Peyer's patch (tissue), 4 donors: ENCODE results near the gene TCF7. TPM values are rescaled to one million over a fixed set of nuclear protein-coding genes. Genes with fewer than 3 reads are reported as not detected.

Experiments
- DNase-seq, 3 donors: peaks; one replicate each; pipeline ENCODE4 v3.0.0-alpha.2; 2017 to 2019
- H3K27ac ChIP-seq, 4 donors: fragments of 200-600 bp; sonication (generic); one replicate each; pipeline ENCODE4 v1.5.1; 2016 to 2019
- H3K27me3 ChIP-seq, 2 donors: fragments of 200-600 bp; sonication (generic); one replicate each; pipeline ENCODE4 v1.5.1; 2019
- H3K36me3 ChIP-seq, 3 donors: fragments of 200-600 bp; sonication (generic); one replicate each; pipeline ENCODE4 v1.5.1; 2016 to 2019
- H3K4me1 ChIP-seq, 4 donors: fragments of 200-600 bp; sonication (generic); one replicate each; pipeline ENCODE4 v1.5.1; 2016 to 2019
- H3K4me3 ChIP-seq, 4 donors: fragments of 200-600 bp; sonication (generic); 1 replicate in 3 of 4; 2 replicates in 1 of 4; pipeline ENCODE4 v1.5.1; 2016 to 2019; ENCODE audit warnings: mild to moderate bottlenecking in 1 of 4
- H3K9me3 ChIP-seq, 4 donors: fragments of 200-600 bp; sonication (generic); one replicate each; pipeline ENCODE4 v1.5.1; 2016 to 2019; ENCODE audit warnings: mild to moderate bottlenecking in 1 of 4
- CTCF ChIP-seq, 6 experiments: fragments of 450-650 bp in 4 of 6; fragments of 200-600 bp in 2 of 6; sonication (generic) in 1 of 6; IDR thresholded peaks; one replicate each; pipeline ENCODE4 v1.5.1; 2017 to 2019; ENCODE audit warnings: antibody characterized with exemption in 6 of 6, mild to moderate bottlenecking in 3 of 6, moderate library complexity in 1 of 6
- POLR2A ChIP-seq, 2 donors: fragments of 450-650 bp; IDR thresholded peaks; one replicate each; pipeline ENCODE4 v1.5.1; 2017; ENCODE audit warnings: antibody characterized with exemption in 2 of 2, mild to moderate bottlenecking in 2 of 2, moderate library complexity in 2 of 2
- total RNA-seq, 4 donors: library from RNA; depleted of rRNA; stranded (reverse); fragments of >200 nt; gene quantifications; one replicate each; pipeline ENCODE4 v1.1.0, GENCODE V29; 2016

TCF7 gene
- total RNA-seq, 4 donors from 2014 or later, result 11.8 to 32.2 (median 22.0) TPM

- Histone ChIP-seq H3K36me3 (peaks cover 0 to 42% (median 0%) of the 10 kb centered on the region in 3 donors), H3K27ac (peak overlapping the region in 1 of 4 donors; percentile 72), H3K4me3 (no peak overlapping the region), H3K4me1 (peaks cover 0 to 54% (median 23%) of the 10 kb centered on the region in 4 donors), H3K9me3 (no peaks in the 10 kb centered on the region), H3K27me3 (no peaks in the 10 kb centered on the region)
- peak in 2 of 3 donors; percentile 10 to 41 for DNase-seq
- TF ChIP-seq POLR2A (IDR thresholded peaks at IDR 0.05) (no peak), CTCF (IDR thresholded peaks at IDR 0.05) (no peak)
Observed at GRCh38 chr5:134135091-134135655, 20.7 kb downstream of the TCF7 start.

- TF ChIP-seq CTCF (IDR thresholded peaks at IDR 0.05), result no peak
- no peak for TF ChIP-seq POLR2A (IDR thresholded peaks at IDR 0.05)
- Histone ChIP-seq H3K4me1 (peaks cover 0 to 51% (median 18%) of the 10 kb centered on the region in 4 donors), H3K4me3 (no peak overlapping the region), H3K27ac (peak overlapping the region in 1 of 4 donors; percentile 72), H3K9me3 (no peaks in the 10 kb centered on the region), H3K36me3 (peaks cover 0 to 42% (median 0%) of the 10 kb centered on the region in 3 donors), H3K27me3 (no peaks in the 10 kb centered on the region)
- DNase-seq, result peak in 2 of 3 donors; percentile 16 to 44
Observed at GRCh38 chr5:134136221-134136631, 21.7 kb downstream of the TCF7 start.

- no peak overlapping the region for H3K4me3 ChIP-seq
- peaks cover 0 to 42% (median 0%) of the 10 kb centered on the region in 3 donors for H3K36me3 ChIP-seq
- DNase-seq, result peak in 1 of 3 donors; percentile 16
- H3K27ac ChIP-seq, result peak overlapping the region in 1 of 4 donors; percentile 72
- H3K4me1 ChIP-seq, result peaks cover 0 to 46% (median 15%) of the 10 kb centered on the region in 4 donors
- no peaks in the 10 kb centered on the region for H3K9me3 ChIP-seq
- H3K27me3 ChIP-seq, result no peaks in the 10 kb centered on the region
- TF ChIP-seq POLR2A (IDR thresholded peaks at IDR 0.05), result no peak
- TF ChIP-seq CTCF (IDR thresholded peaks at IDR 0.05), result no peak
Observed at GRCh38 chr5:134136771-134137170, 22.3 kb downstream of the TCF7 start.

- peak in 1 of 3 donors; percentile 16 for DNase-seq
- H3K4me3 ChIP-seq, result no peak overlapping the region
- no peaks in the 10 kb centered on the region for H3K9me3 ChIP-seq
- H3K4me1 ChIP-seq, result peaks cover 0 to 27% (median 7%) of the 10 kb centered on the region in 4 donors
- H3K36me3 ChIP-seq, result peaks cover 0 to 62% (median 0%) of the 10 kb centered on the region in 3 donors
- no peaks in the 10 kb centered on the region for H3K27me3 ChIP-seq
- H3K27ac ChIP-seq, result peak overlapping the region in 1 of 4 donors; percentile 72
- TF ChIP-seq CTCF (IDR thresholded peaks at IDR 0.05), result no peak
- no peak for TF ChIP-seq POLR2A (IDR thresholded peaks at IDR 0.05)
Observed at GRCh38 chr5:134138416-134139376, 24.2 kb downstream of the TCF7 start.

GRCh38 chr5:134139377-134139851 is 24.9 kb downstream of the TCF7 start:
- Histone ChIP-seq H3K27me3 (no peaks in the 10 kb centered on the region), H3K4me3 (no peak overlapping the region), H3K36me3 (peaks cover 0 to 69% (median 0%) of the 10 kb centered on the region in 3 donors), H3K4me1 (peaks cover 0 to 25% (median 6%) of the 10 kb centered on the region in 4 donors), H3K27ac (peak overlapping the region in 1 of 4 donors; percentile 72), H3K9me3 (no peaks in the 10 kb centered on the region)
- TF ChIP-seq POLR2A (IDR thresholded peaks at IDR 0.05), result no peak
- TF ChIP-seq CTCF (IDR thresholded peaks at IDR 0.05), result no peak
- DNase-seq, result no peak
